SU-DHL-6 (cell line): Measurements from ENCODE around the gene STK39.

Experiments used
- H2AFZ ChIP-seq: fragments of 200-600 bp; sonication (generic); 2 replicates; pipeline ENCODE4 v1.6.1; 2014; ENCODE audit warnings: low read depth, mild to moderate bottlenecking, moderate library complexity, mixed read lengths, antibody characterized with exemption, low read length; ENCODE audit not compliant: severe bottlenecking
- H3F3A ChIP-seq: fragments of 200-600 bp; shearing (Covaris generic); 2 replicates; pipeline ENCODE4 v1.6.0; 2016; ENCODE audit warnings: antibody characterized with exemption, mild to moderate bottlenecking; ENCODE audit not compliant: insufficient read depth
- H3K27ac ChIP-seq: fragments of 200-600 bp; sonication (generic); 2 replicates; pipeline ENCODE4 v1.5.1; 2016; ENCODE audit warnings: low read depth, mild to moderate bottlenecking, low read length, moderate library complexity, mixed read lengths
- H3K27me3 ChIP-seq: fragments of 200-600 bp; sonication (generic), shearing (Covaris generic); 2 replicates; pipeline ENCODE4 v1.6.0; 2014; ENCODE audit warnings: mild to moderate bottlenecking, low read length
- H3K36me3 ChIP-seq: fragments of 200-600 bp; sonication (generic); 2 replicates; pipeline ENCODE4 v1.6.1; 2014; ENCODE audit warnings: mild to moderate bottlenecking, low read length, mixed read lengths
- H3K4me2 ChIP-seq: fragments of 300-600, 200-600 bp; shearing (Covaris generic), sonication (generic); 2 replicates; pipeline ENCODE4 v1.6.0; 2014; ENCODE audit warnings: low read length, low read depth, mild to moderate bottlenecking; ENCODE audit not compliant: poor library complexity, severe bottlenecking
- H3K4me3 ChIP-seq: fragments of 200-600 bp; sonication (generic); 2 replicates; pipeline ENCODE4 v1.5.1; 2014; ENCODE audit warnings: antibody characterized with exemption, low read length, mild to moderate bottlenecking, mixed read lengths; ENCODE audit not compliant: insufficient read depth, poor library complexity, severe bottlenecking
- H3K79me2 ChIP-seq: fragments of 200-600 bp; sonication (generic); 2 replicates; pipeline ENCODE4 v1.6.1; 2014; ENCODE audit warnings: mild to moderate bottlenecking, low read length, moderate library complexity; ENCODE audit not compliant: insufficient read depth
- H3K9ac ChIP-seq: fragments of 200-600 bp; sonication (generic); 2 replicates; pipeline ENCODE4 v1.7.0; 2014; ENCODE audit warnings: mild to moderate bottlenecking, low read length
- H3K9me2 ChIP-seq: fragments of 200-600 bp; sonication (generic); replicated peaks from 2 replicates; pipeline ENCODE4 v1.6.1; 2014; ENCODE audit warnings: low read length; ENCODE audit not compliant: insufficient read depth
- H3K9me3 ChIP-seq: fragments of 200-600 bp; sonication (generic); 2 replicates; pipeline ENCODE4 v1.6.1; 2014; ENCODE audit warnings: low read length, mixed read lengths; ENCODE audit not compliant: insufficient read depth
- H4K20me1 ChIP-seq: fragments of 200-600 bp; sonication (generic); 2 replicates; pipeline ENCODE4 v1.6.1; 2014; ENCODE audit warnings: low read depth, mild to moderate bottlenecking, antibody characterized with exemption, low read length, moderate library complexity, mixed read lengths
- CTCF ChIP-seq: fragments of 200-600 bp; sonication (generic); IDR thresholded peaks from one replicate; pipeline ENCODE4 v1.5.1; 2017; ENCODE audit warnings: antibody characterized with exemption, mild to moderate bottlenecking, low read length, moderate library complexity; ENCODE audit not compliant: insufficient read depth, poor library complexity, severe bottlenecking
- EZH2phosphoT487 ChIP-seq: fragments of 200-600 bp; sonication (generic), shearing (Covaris generic); conservative IDR thresholded peaks from 2 replicates; pipeline ENCODE4 v1.6.1; 2018; ENCODE audit warnings: mild to moderate bottlenecking, antibody characterized with exemption, low read length, moderate library complexity, mixed read lengths

The STK39 gene

DNA sequence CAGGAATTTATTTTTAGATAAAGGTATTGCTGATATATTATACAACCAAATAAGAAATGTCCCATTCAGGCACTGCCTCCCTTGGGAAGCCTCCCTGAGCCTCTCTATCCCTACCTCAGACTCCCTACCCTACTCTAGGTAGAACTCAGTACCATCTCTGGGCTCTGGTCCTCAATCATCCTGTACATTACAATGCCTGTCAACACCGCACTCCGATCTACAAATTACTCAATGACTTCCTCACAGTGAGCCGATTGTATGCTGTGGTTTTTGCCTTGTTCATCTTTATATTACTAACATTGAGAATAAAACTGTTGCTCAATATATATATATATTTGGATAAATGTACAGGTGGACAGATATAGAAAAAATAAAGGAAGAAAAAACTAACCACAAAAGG lies 207.5 kb downstream of the STK39 start:
- TF ChIP-seq CTCF (no peak), EZH2phosphoT487 (no peak)
- H3K27me3 ChIP-seq: no peaks in the 10 kb centered on the region
- no peaks in the 10 kb centered on the region for H3K9me3 ChIP-seq
- H3K9ac ChIP-seq: no peak overlapping the region
- no peaks in the 10 kb centered on the region for H3K9me2 ChIP-seq
- no peaks in the 10 kb centered on the region for H3K79me2 ChIP-seq
- no peak overlapping the region for H3K4me3 ChIP-seq
- H3F3A ChIP-seq: peaks cover 4% of the 10 kb centered on the region; the same call in 1 of the 2 replicates
- 0 out of 2 replicates have a peak, but pooled peaks cover 5% of the 10 kb centered on the region for H3K36me3 ChIP-seq
- no peak overlapping the region for H3K4me2 ChIP-seq
- no peak overlapping the region for H2AFZ ChIP-seq
- no peak overlapping the region for H3K27ac ChIP-seq
- H4K20me1 ChIP-seq: no peaks in the 10 kb centered on the region

GRCh38 chr2:168037778-168038177 lies 209.6 kb downstream of the STK39 start:
- peaks cover 4% of the 10 kb centered on the region; the same call in 1 of the 2 replicates for H3F3A ChIP-seq
- no peaks in the 10 kb centered on the region for H3K9me2 ChIP-seq
- H3K27me3 ChIP-seq: no peaks in the 10 kb centered on the region
- H3K36me3 ChIP-seq: 0 out of 2 replicates have a peak, but pooled peaks cover 5% of the 10 kb centered on the region
- no peaks in the 10 kb centered on the region for H4K20me1 ChIP-seq
- no peak overlapping the region for H3K4me3 ChIP-seq
- no peaks in the 10 kb centered on the region for H3K9me3 ChIP-seq
- no peaks in the 10 kb centered on the region for H3K79me2 ChIP-seq
- H2AFZ ChIP-seq: no peak overlapping the region
- no peak overlapping the region for H3K4me2 ChIP-seq
- no peak overlapping the region for H3K9ac ChIP-seq
- no peak overlapping the region for H3K27ac ChIP-seq
- no peak for TF ChIP-seq EZH2phosphoT487
- TF ChIP-seq CTCF: no peak

DNA sequence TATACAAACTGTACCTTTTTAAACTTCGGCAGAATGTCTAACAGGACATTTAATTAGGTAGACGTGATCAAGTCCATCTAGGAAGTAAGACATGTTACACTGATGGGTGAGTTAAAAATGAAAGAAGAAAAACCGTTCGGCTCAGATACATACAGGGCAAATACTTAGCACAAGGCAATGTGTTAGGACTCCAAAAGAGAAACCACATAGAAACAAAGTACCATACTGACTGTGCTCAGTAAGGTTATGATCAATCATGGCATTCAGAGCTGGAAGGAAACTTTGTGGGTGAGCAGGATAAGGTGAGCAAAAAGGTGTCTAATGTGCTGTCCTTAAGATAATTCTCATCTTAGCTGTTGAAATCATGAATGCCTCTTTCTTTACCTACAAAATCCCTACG lies 211.9 kb downstream of the STK39 start:
- Histone ChIP-seq H3K27me3 (no peaks in the 10 kb centered on the region), H3K27ac (no peak overlapping the region), H3K9ac (no peak overlapping the region), H4K20me1 (no peaks in the 10 kb centered on the region), H3K79me2 (no peaks in the 10 kb centered on the region), H3K4me2 (no peak overlapping the region), H3F3A (no peaks in the 10 kb centered on the region), H3K9me3 (no peaks in the 10 kb centered on the region), H2AFZ (no peak overlapping the region), H3K9me2 (no peaks in the 10 kb centered on the region), H3K4me3 (no peak overlapping the region), H3K36me3 (0 out of 2 replicates have a peak, but pooled peaks cover 5% of the 10 kb centered on the region)
- TF ChIP-seq CTCF (no peak), EZH2phosphoT487 (no peak)
